ENCODE measurements around the gene SLC35F1. TPM values are rescaled to one million over a fixed set of nuclear protein-coding genes. Genes with fewer than 3 reads are reported as not detected.

SLC35F1 gene
- total RNA-seq, 2 experiments from 2014 or later, result not detected

DNA sequence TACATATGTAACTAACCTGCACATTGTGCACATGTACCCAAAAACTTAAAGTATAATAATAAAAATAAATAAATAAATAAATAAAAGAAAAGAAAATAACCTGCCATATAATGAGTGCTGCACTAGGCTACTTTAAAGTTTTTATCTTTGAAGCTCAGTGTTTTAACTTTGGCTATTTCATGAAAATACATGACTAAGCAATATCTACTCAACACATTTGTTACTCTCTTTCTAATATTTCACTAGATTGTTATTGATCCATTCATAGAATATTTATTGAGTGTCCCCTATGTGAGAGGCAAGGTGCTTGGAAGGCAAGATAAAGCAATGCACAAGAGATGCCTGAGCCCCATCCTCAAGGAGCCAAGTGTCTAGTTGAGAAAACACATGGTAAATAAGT, 221.7 kb downstream of the SLC35F1 start:
- POLR2A ChIA-PET, result no interaction called here
- Mint-ChIP-seq H3K4me3 (no peak overlapping the region), H3K4me1 (no peaks in the 10 kb centered on the region), H3K9me3 (peaks cover 4% of the 10 kb centered on the region), H3K27ac (no peak overlapping the region), H3K36me3 (no peaks in the 10 kb centered on the region), H3K27me3 (peaks cover 2% of the 10 kb centered on the region)
- DNase-seq, result no peak
- no peak for ATAC-seq (ENCODE audit: low read depth)

DNA sequence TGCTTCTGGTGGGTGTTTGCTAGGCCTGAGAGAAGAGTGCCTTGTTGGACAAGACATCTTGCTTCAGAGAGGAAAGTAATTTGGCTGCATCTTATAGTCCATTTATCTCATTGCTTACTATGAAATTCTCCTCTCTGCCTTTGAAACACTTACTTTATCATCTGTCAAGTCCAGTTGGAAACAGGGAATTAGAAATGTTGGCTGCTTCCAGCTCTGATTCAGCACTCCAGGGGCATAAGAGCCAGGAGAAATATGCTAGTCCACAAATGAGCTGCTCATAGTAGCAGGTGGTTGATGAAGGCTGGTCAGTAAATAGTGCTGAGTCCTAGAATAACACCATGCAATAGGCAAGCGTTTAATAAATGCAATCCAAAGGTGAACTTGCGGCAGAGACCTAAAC, 227.1 kb downstream of the SLC35F1 start:
- no peaks in the 10 kb centered on the region for H3K4me1 Mint-ChIP-seq
- no peaks in the 10 kb centered on the region for H3K36me3 Mint-ChIP-seq
- POLR2A ChIA-PET, result no interaction called here
- peaks cover 6% of the 10 kb centered on the region for H3K27me3 Mint-ChIP-seq
- H3K4me3 Mint-ChIP-seq, result no peak overlapping the region
- H3K27ac Mint-ChIP-seq, result no peak overlapping the region
- ATAC-seq (ENCODE audit: low read depth) (no peak), DNase-seq (no peak)
- H3K9me3 Mint-ChIP-seq, result no peaks in the 10 kb centered on the region

DNA sequence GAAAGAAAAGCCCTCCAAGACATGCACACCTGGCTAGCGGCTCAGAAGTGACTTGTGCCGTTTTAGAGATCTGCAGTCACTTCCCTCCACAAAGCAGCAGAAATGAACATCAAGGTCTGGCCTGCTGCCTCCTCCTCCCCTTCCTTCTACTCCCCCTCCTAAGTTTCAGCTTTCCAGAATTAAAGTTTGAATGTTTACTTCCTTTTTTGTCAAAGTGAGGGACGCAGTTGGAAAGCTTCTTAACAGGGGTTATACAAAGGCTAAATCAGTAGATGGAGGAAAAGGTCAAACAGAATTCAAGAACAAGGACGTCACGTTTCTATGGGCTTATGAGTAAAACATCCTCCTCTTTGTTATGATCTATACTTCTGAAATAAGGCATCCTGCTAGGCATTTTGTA, 227.7 kb downstream of the SLC35F1 start:
- DNase-seq, result no peak
- ATAC-seq (ENCODE audit: low read depth), result no peak
- H3K9me3 Mint-ChIP-seq, result no peaks in the 10 kb centered on the region
- no peaks in the 10 kb centered on the region for H3K36me3 Mint-ChIP-seq
- H3K4me3 Mint-ChIP-seq, result no peak overlapping the region
- no peaks in the 10 kb centered on the region for H3K4me1 Mint-ChIP-seq
- H3K27me3 Mint-ChIP-seq, result peaks cover 4% of the 10 kb centered on the region
- POLR2A ChIA-PET, result no interaction called here
- H3K27ac Mint-ChIP-seq, result no peak overlapping the region

DNA sequence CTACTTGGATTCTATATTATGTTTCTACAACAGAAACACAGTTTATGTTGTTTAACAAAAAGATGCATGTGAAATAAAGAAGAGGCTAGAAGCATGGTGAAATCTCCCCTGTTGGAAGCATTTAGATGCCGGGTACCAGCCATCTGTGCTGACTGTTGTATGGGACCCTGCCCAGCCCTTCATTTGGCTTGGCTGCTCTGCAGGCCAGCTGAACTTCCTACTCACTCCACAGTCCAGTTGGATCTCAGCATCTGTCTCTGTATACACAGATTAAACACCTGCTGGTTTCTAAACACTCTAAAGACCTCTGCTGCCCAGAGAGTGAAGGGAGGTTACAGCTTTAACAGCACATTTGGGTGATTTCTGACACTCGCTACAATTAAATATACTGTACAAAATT, 228.3 kb downstream of the SLC35F1 start:
- Mint-ChIP-seq H3K27ac (no peak overlapping the region), H3K36me3 (no peaks in the 10 kb centered on the region), H3K9me3 (no peaks in the 10 kb centered on the region), H3K27me3 (peaks cover 4% of the 10 kb centered on the region), H3K4me1 (no peaks in the 10 kb centered on the region), H3K4me3 (no peak overlapping the region)
- POLR2A ChIA-PET, result no interaction called here
- ATAC-seq (ENCODE audit: low read depth), result no peak
- DNase-seq, result no peak

DNA sequence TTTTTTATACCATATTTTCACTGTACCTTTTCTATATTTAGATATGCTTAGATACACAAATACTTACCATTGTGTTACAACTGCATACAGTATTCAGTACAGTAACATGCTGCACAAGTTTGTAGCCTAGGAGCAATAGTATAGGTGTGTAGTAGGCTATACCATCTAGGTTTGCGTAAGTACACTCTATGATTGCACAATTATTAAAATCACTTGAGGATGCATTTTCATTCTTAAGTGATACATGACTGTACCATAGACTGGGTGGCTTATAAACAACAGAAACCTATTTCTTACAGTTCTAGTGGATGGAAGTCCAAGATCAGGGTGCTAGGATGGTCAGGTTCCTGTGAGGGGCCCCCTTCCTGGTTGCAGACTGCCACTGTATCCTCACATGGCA, 234.1 kb downstream of the SLC35F1 start:
- POLR2A ChIA-PET, result no interaction called here
- Mint-ChIP-seq H3K36me3 (no peaks in the 10 kb centered on the region), H3K9me3 (no peaks in the 10 kb centered on the region), H3K27ac (no peak overlapping the region), H3K4me1 (no peaks in the 10 kb centered on the region), H3K27me3 (peaks cover 6% of the 10 kb centered on the region), H3K4me3 (no peak overlapping the region)
- DNase-seq (no peak), ATAC-seq (ENCODE audit: low read depth) (no peak)

DNA sequence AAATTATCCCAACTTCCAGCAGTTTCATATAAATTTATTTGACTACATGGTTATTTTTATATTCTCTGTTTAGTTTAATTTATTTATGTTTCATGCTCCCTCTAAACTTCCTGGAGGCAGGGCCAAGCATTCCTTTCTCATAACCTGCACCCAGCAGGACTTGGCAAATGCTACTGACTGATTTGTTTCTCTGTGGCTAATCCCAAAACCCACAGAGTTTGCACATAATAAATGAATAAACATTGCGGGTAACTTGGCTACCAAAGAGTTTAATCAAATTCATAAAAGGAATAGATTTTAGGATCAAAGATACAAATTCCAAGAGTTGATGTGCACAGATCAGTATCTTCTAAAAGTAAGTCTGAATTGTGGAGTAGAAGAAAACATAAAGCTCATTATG, 239.5 kb downstream of the SLC35F1 start:
- Mint-ChIP-seq H3K36me3 (no peaks in the 10 kb centered on the region), H3K27me3 (peaks cover 6% of the 10 kb centered on the region), H3K9me3 (no peaks in the 10 kb centered on the region), H3K27ac (no peak overlapping the region), H3K4me1 (no peaks in the 10 kb centered on the region), H3K4me3 (no peak overlapping the region)
- DNase-seq (no peak), ATAC-seq (ENCODE audit: low read depth) (no peak)
- POLR2A ChIA-PET, result no interaction called here

DNA sequence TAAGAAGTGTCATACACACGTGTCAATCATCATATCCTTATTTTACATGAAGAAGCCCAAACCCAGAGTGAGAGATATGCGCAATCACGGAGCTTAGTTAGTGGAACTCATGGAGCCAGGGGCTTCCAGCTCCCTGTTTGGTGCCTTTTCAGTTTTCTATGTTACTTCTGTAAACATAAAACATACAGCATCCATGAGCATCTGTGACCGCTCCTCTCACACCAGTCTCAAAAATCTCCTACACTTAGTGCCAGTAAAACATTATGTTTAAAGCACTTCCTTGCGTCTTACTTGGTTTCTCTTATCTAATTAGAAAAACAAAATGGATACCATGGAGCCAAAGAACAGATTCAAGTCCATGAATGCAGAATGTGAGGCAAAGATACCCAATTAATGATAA, 240.4 kb downstream of the SLC35F1 start:
- no peaks in the 10 kb centered on the region for H3K36me3 Mint-ChIP-seq
- H3K27me3 Mint-ChIP-seq, result peaks cover 6% of the 10 kb centered on the region
- H3K4me3 Mint-ChIP-seq, result no peak overlapping the region
- ATAC-seq (ENCODE audit: low read depth), result no peak
- no peak for DNase-seq
- no peaks in the 10 kb centered on the region for H3K4me1 Mint-ChIP-seq
- no peaks in the 10 kb centered on the region for H3K9me3 Mint-ChIP-seq
- H3K27ac Mint-ChIP-seq, result no peak overlapping the region
- POLR2A ChIA-PET, result no interaction called here

DNA sequence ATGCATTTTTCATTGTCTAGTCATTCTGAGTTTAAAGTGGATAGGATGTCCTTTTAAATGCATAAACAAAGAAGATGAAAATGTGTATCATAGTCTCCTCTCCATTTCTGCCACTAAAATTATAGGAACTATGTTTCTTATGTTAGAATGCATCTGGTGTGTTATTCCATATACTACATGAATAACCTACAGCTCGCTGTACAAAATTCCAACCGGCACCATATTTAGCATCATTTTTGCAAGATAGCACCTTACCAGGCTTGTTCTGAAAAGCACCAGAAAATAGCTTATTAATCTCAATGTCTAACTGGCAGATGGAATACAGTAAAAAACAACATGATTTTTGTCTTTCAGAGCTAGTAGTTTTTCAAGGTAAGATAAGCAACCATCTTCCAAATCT, 241.5 kb downstream of the SLC35F1 start:
- POLR2A ChIA-PET, result no interaction called here
- Mint-ChIP-seq H3K4me3 (no peak overlapping the region), H3K27ac (no peak overlapping the region), H3K9me3 (no peaks in the 10 kb centered on the region), H3K4me1 (no peaks in the 10 kb centered on the region), H3K27me3 (peaks cover 6% of the 10 kb centered on the region), H3K36me3 (no peaks in the 10 kb centered on the region)
- no peak for DNase-seq
- ATAC-seq (ENCODE audit: low read depth), result no peak

DNA sequence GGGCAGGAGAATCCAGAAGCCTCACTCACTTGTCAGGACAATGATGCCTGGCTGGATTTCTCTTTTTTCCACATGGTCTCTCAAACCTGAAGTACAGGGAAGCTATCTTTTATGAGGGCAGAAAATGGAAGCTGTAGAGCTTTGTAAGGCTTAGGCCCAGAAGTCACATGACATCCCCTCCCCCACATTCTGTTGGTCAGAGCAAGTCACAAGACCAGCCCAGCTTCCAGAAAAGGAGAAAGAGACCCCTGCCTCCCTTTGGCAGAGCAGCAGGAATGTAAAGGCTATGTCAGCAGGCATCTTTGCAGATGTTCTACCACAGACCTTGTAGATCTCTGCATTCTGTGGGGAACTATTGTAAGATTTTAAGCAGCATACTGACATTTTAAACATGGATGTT, 245.5 kb downstream of the SLC35F1 start:
- ATAC-seq (ENCODE audit: low read depth) (no peak), DNase-seq (no peak)
- POLR2A ChIA-PET, result no interaction called here
- H3K36me3 Mint-ChIP-seq, result no peaks in the 10 kb centered on the region
- H3K9me3 Mint-ChIP-seq, result no peaks in the 10 kb centered on the region
- H3K4me3 Mint-ChIP-seq, result no peak overlapping the region
- peaks cover 3% of the 10 kb centered on the region for H3K27me3 Mint-ChIP-seq
- no peaks in the 10 kb centered on the region for H3K4me1 Mint-ChIP-seq
- no peak overlapping the region for H3K27ac Mint-ChIP-seq

DNA sequence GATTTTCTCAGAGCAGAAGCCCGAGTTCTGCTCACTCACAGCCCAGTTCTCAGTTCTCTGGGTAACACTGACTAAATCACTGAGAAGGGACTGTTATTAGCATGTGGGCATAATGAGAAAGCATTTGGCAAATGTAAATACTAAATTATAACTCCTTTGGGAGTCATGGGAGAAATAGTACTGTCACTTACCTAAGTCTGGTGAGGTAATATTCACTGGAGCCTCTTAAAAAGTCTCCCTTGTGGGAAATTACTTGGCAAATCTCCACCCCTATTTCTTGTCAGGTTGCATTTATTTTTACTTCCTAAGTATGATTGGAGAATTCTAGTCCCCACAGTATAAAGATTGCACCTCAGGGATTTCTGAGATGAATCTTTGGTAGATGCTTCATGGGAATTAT, 254.3 kb downstream of the SLC35F1 start:
- Mint-ChIP-seq H3K4me1 (no peaks in the 10 kb centered on the region), H3K9me3 (no peaks in the 10 kb centered on the region), H3K27me3 (peaks cover 12% of the 10 kb centered on the region), H3K36me3 (no peaks in the 10 kb centered on the region), H3K4me3 (no peak overlapping the region), H3K27ac (no peak overlapping the region)
- POLR2A ChIA-PET, result no interaction called here
- no peak for ATAC-seq (ENCODE audit: low read depth)
- DNase-seq, result no peak

DNA sequence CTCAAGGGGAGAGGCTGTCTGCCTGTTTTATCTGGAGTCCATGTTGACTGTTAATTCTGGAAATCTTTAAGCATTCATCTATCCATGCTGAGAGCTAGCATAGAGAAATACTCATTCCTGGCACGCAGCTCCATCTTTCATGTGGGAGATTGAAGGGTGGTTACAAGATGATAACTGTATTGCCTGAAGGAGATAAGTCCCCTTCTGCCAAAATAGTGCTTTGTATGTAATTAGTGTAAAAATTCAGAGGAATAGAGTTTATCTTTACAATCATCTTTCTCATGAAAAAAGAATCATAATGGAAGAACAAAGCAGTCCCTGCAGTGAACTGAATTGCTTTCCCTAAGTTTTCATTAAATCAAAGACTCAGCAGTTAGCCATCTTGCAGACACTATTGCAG, 256.5 kb downstream of the SLC35F1 start:
- Mint-ChIP-seq H3K27ac (no peak overlapping the region), H3K27me3 (peaks cover 5% of the 10 kb centered on the region), H3K4me1 (no peaks in the 10 kb centered on the region), H3K36me3 (no peaks in the 10 kb centered on the region), H3K4me3 (no peak overlapping the region), H3K9me3 (no peaks in the 10 kb centered on the region)
- DNase-seq (no peak), ATAC-seq (ENCODE audit: low read depth) (no peak)
- POLR2A ChIA-PET, result no interaction called here

DNA sequence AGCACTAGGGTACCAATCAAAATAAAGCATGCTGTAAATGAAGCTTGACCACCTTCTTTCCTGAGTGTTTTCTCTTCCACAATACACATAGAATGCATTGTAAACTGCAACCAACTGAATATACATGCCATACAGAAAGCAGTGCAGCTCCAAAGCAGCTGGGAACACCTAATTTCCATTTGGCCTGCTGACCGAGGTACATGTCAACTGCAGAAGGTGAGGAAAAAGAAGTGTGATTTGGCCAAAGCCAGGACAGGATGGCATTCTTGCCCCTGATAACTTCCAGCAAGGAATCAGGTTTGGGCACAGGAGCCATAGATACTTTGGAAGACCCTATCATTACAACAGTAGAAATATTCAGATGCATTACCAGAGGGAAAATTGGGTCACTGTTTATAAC, 258.4 kb downstream of the SLC35F1 start:
- no peak for ATAC-seq (ENCODE audit: low read depth)
- Mint-ChIP-seq H3K4me3 (no peak overlapping the region), H3K27ac (no peak overlapping the region), H3K4me1 (no peaks in the 10 kb centered on the region), H3K9me3 (no peaks in the 10 kb centered on the region), H3K27me3 (peaks cover 7% of the 10 kb centered on the region), H3K36me3 (no peaks in the 10 kb centered on the region)
- no peak for DNase-seq
- POLR2A ChIA-PET, result no interaction called here

DNA sequence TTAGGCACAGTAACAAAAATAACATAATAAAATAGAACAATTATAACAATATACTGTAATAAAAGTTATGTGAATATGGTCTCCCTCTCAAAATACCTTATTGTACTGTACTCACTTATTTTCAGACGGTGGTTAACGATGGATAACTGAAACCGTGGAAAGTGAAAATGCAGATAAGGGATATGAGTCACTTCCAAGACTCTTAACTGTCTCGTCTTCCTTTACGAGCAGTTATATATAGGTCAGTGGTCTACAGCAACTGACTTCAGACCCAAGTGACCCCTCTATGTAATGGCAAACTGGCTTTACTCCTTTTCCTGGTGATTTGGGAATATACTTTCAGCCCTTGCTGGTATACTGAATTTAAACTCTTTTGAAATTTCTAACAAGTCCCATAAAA, 261.4 kb downstream of the SLC35F1 start:
- POLR2A ChIA-PET, result no interaction called here
- no peak overlapping the region for H3K4me3 Mint-ChIP-seq
- no peak overlapping the region for H3K27ac Mint-ChIP-seq
- H3K4me1 Mint-ChIP-seq, result no peaks in the 10 kb centered on the region
- no peak for DNase-seq
- no peaks in the 10 kb centered on the region for H3K9me3 Mint-ChIP-seq
- peaks cover 7% of the 10 kb centered on the region for H3K27me3 Mint-ChIP-seq
- H3K36me3 Mint-ChIP-seq, result no peaks in the 10 kb centered on the region
- ATAC-seq (ENCODE audit: low read depth), result no peak

DNA sequence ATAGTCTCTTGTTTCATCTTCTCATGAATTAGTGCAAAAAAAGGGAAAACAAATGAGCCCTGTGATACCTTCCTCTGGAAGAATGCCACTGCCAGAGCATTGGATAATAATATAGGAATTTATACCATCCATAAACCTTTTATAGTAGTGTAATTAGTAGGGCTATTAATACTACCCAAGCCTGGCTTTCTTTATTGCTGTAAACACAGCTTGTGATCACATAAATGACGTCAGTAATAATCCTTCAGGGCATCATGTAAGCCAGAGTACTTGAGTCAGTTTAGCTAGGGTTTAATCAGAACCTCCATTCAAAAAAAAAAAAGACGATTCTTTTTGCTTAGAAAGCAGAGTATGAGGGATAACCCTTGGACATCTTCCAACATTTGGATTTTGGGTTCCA, 264.8 kb downstream of the SLC35F1 start:
- DNase-seq (no peak), ATAC-seq (ENCODE audit: low read depth) (no peak)
- Mint-ChIP-seq H3K27ac (no peak overlapping the region), H3K4me1 (no peaks in the 10 kb centered on the region), H3K36me3 (no peaks in the 10 kb centered on the region), H3K9me3 (peaks cover 9% of the 10 kb centered on the region), H3K4me3 (no peak overlapping the region), H3K27me3 (peaks cover 5% of the 10 kb centered on the region)
- POLR2A ChIA-PET, result interaction anchor here (0.7 kb wide), 1 partner anchor 39 kb away, joined by 3 read pairs; no protein-coding TSS in a partner anchor

DNA sequence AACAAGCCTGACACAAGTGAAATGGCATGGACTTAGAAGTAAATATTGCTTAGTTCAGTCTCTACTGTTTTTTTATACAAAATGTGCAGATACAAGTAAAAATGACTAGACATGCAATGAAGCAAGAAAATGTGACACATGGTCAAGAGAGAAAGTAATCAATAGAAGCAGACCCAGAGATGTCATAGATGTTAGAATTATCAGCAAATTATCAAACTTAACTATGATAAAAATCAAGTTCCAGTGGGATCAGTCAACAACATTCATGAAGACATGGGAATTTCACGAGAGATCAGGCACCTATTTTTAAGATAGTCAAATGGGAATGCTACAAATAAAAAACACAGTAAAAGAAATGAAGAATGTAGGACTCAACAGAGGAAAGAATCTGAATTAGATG, 267.0 kb downstream of the SLC35F1 start:
- Mint-ChIP-seq H3K4me3 (no peak overlapping the region), H3K36me3 (no peaks in the 10 kb centered on the region), H3K4me1 (no peaks in the 10 kb centered on the region), H3K27me3 (peaks cover 11% of the 10 kb centered on the region), H3K9me3 (peaks cover 9% of the 10 kb centered on the region), H3K27ac (peak overlapping the region; percentile 1)
- DNase-seq (no peak), ATAC-seq (ENCODE audit: low read depth) (no peak)
- POLR2A ChIA-PET, result no interaction called here

Measured in activated naive CD8-positive, alpha-beta T cell treated with anti-CD3 and anti-CD28 coated beads, Interleukin-2, amount 10 ng/mL, durations not matched to agents 7 days and 5 days (primary cell).